22Rv1 (cell line): ENCODE measurements around the gene CDT1.
"Not testable (repeated sequence)": the region's sequence is repeated elsewhere in the genome, so short reads cannot be mapped to it uniquely, and the experiment has no call there.

Source experiments
- H3K27ac ChIP-seq: fragments of 450-650 bp; 2 replicates; pipeline ENCODE4 v1.5.1; 2017
- CTCF ChIP-seq: fragments of 450-650 bp; IDR thresholded peaks from 2 replicates; pipeline ENCODE4 v1.5.1; 2017; ENCODE audit warnings: mild to moderate bottlenecking
- ZFX ChIP-seq: fragments of 450-650 bp; IDR thresholded peaks from 2 replicates; pipeline ENCODE4 v1.6.1; 2017; ENCODE audit warnings: antibody characterized with exemption, borderline replicate concordance

The CDT1 gene

DNA sequence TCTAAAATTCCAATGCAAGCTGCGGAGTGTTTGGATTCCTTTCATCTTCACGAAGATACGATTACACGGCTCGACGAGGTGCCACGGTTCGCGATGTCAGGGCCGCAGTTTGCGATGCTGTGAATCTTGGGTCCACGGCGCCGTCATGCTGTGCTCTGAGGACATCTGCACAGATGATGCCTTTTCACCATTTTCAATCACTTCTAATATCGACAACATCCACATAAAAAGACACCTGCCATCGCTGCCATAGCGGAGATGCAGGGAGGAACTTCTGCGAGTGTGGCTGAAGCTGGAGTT, 14.9 kb downstream of the CDT1 start:
- H3K27ac ChIP-seq = no peak overlapping the region
- TF ChIP-seq CTCF (no peak), ZFX (no peak)

- no peak for TF ChIP-seq ZFX
- TF ChIP-seq CTCF = no peak
- H3K27ac ChIP-seq = no peak overlapping the region
Measured at GRCh38 chr16:88819126-88819525, 15.5 kb downstream of the CDT1 start.

DNA sequence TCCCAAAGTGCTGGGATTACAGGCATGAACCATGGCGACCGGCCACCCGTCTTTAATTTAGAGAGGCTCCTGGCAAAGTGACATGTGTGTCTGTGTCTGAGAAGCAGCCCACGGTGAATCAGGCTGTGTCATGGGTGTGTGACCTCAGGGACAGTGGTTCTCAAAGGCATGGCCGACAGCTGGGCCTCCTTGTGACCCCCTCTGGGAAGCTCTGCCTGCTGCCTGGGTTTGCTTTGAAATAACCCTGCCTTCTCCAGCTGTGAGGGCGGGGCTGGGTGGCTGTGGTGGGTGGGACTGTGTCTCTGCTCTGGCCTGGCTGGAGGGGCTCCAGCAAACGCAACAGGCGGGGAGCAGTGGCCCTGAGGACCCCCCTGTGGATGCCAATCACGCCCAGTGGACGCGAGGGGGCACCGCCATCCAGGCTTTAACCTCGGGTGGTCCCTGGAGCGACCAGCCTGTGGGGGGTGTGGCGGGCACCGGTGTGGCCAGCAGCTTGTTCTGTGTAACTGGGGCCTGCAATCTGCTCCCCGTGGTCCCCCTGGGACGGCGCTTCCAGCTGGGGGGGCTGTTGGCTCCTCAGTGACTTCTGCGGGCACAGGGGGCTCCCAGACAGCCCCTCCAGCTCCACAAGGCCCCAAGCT, 16.9 kb downstream of the CDT1 start:
- no peak overlapping the region for H3K27ac ChIP-seq
- TF ChIP-seq ZFX = no peak
- no peak for TF ChIP-seq CTCF

DNA sequence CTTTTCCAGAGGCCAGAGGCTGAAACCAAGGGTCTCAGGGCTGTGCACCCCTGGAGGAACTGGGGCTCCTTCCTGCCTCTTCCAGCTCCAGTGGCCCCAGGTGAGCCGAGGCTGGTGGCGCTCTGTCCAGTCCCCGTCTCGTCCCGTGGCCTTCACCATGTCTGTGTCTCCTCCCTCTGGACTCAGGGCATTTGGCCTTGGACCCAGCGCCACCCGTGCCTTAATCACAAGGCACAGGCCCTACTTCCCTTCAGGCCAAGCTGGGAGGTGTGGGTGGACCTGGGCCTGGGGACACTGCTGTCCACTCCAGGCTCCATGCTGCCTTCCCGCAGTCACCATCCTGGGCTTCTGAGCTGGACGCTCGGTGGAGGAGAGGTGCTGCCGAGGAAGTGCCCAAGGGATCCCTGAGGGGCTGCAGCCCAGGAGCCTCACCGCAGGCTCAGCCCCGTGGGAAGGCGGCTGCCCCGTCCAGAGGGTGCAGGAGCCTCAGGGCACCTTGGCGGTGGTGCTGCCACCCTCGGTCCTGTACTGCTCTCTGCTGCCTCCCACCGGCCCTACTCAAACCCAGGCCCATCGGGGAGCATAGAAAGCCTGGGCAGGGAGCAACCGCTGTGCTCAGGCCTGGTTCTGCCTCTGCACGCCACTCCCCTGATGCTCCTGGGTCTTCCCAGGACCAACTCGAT, 17.7 kb downstream of the CDT1 start:
- H3K27ac ChIP-seq = no peak overlapping the region

DNA sequence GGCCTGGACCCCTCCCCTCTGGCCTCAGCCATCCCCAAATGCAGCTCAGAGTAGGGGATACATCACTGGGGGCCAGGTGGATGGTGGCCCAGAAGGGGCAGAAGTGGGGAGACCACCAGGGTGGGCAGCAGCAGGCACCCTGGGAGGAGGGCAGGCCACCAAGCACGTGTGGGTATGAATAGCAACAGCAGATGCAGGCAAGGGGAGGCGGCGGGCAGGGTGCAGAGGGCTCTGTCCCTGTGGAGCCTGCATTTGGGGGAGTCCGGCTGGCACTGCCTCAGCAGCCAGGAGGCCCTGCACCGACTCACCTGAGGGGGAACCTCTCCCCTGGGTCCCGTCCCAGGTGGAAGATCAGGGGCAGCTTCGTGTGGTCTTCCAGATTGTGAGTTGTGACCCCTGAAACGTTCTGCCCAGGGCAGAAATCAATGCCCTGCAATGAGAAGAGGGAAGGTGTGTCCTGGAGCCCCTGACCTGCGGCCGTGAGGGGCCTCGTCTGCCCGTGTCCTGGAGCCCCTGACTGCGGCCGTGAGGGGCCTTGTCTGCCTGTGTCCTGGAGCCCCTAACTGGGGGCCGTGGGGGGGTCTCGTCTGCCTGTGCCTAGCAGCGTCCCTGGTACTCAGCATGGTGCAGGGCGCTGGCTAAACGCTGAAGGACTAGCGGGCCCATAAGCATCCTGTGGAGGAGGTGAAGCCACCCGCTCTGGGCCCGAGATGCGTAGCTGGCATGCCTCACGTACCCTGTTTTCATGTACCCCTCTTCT, 18.9 kb downstream of the CDT1 start:
- TF ChIP-seq ZFX = no peak
- no peak for TF ChIP-seq CTCF
- no peak overlapping the region for H3K27ac ChIP-seq

More for the DNA sequence above, 17.7 kb downstream of the CDT1 start:
- TF ChIP-seq CTCF = peak; percentile 21; the same call in 1 of the 2 replicates
- no peak for TF ChIP-seq ZFX

DNA sequence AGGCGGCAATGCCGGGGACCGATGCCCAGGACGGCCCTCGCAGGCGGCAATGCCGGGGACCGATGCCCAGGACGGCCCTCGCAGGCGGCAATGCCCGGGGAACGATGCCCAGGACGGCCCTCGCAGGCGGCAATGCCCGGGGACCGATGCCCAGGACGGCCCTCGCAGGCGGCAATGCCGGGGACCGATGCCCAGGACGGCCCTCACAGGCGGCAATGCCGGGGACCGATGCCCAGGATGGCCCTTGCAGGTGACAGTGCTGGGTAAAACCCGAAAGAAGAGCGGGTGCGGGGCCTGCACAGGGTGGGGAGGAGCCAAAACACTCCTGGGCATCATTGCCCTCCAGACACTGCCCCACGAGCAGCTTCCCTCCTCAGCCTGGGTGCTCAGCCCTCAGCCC, 20.1 kb downstream of the CDT1 start:
- H3K27ac ChIP-seq = not testable (repeated sequence)

- no peak overlapping the region for H3K27ac ChIP-seq
- peak; percentile 10; the same call in 1 of the 2 replicates for TF ChIP-seq CTCF
- no peak for TF ChIP-seq ZFX
Measured at GRCh38 chr16:88824256-88825077, 20.9 kb downstream of the CDT1 start.
